Immature natural killer cell (primary cell): ENCODE data around the gene RAP2A. TPM values are rescaled to one million over a fixed set of nuclear protein-coding genes. Genes with fewer than 3 reads are reported as not detected.

Source experiments
- DNase-seq, 3 donors: peaks; one replicate each; pipeline ENCODE4 v3.0.0; 2022; ENCODE audit warnings: mixed read lengths in 1 of 3
- H3K27ac Mint-ChIP-seq, 6 donors: one replicate each; pipeline ENCODE4 v1.8.0; 2020; ENCODE audit warnings: mixed read lengths in 6 of 6, mild to moderate bottlenecking in 5 of 6, inconsistent platforms in 4 of 6, moderate library complexity in 3 of 6
- H3K27me3 Mint-ChIP-seq, 3 donors: one replicate each; pipeline ENCODE4 v1.8.0; 2020 to 2021; ENCODE audit warnings: low read depth in 3 of 3, mild to moderate bottlenecking in 3 of 3, mixed read lengths in 3 of 3, moderate library complexity in 3 of 3, inconsistent platforms in 1 of 3
- H3K36me3 Mint-ChIP-seq, 3 donors: one replicate each; pipeline ENCODE4 v1.8.0; 2020; ENCODE audit warnings: mixed read lengths in 3 of 3, inconsistent platforms in 2 of 3, mild to moderate bottlenecking in 2 of 3
- H3K4me1 Mint-ChIP-seq, 2 donors: one replicate each; pipeline ENCODE4 v1.8.0; 2020; ENCODE audit warnings: inconsistent platforms in 2 of 2, mild to moderate bottlenecking in 2 of 2, mixed read lengths in 2 of 2, moderate library complexity in 1 of 2
- H3K4me3 Mint-ChIP-seq, 5 donors: one replicate each; pipeline ENCODE4 v1.8.0; 2020; ENCODE audit warnings: mild to moderate bottlenecking in 5 of 5, mixed read lengths in 5 of 5, inconsistent platforms in 3 of 5, moderate library complexity in 3 of 5
- H3K9me3 Mint-ChIP-seq, 6 donors: one replicate each; pipeline ENCODE4 v1.8.0; 2020; ENCODE audit warnings: mild to moderate bottlenecking in 6 of 6, mixed read lengths in 6 of 6, inconsistent platforms in 4 of 6, moderate library complexity in 3 of 6
- polyA plus RNA-seq, 3 donors: library from polyadenylated mRNA; unstranded; fragments of 300-500 nt; fragmentation: Illumina TruSeq; gene quantifications; one replicate each; pipeline ENCODE4 v1.2.3, GENCODE V29; 2021

RAP2A gene
- polyA plus RNA-seq, 3 donors from 2014 or later, result 2.8 to 5.6 (median 5.5) TPM

GRCh38 chr13:97498419-97498818 is 64.5 kb downstream of the RAP2A start:
- no peak overlapping the region for H3K27ac Mint-ChIP-seq
- no peaks in the 10 kb centered on the region for H3K36me3 Mint-ChIP-seq
- no peak for DNase-seq
- H3K4me3 Mint-ChIP-seq, result no peak overlapping the region
- H3K4me1 Mint-ChIP-seq, result no peaks in the 10 kb centered on the region
- peaks cover 0 to 4% (median 0%) of the 10 kb centered on the region in 6 donors for H3K9me3 Mint-ChIP-seq
- peaks cover 0 to 7% (median 2%) of the 10 kb centered on the region in 3 donors for H3K27me3 Mint-ChIP-seq

- Mint-ChIP-seq H3K4me1 (no peaks in the 10 kb centered on the region), H3K9me3 (peaks cover 0 to 2% (median 0%) of the 10 kb centered on the region in 6 donors), H3K27ac (no peak overlapping the region), H3K4me3 (no peak overlapping the region), H3K27me3 (peaks cover 1 to 10% (median 2%) of the 10 kb centered on the region in 3 donors), H3K36me3 (no peaks in the 10 kb centered on the region)
- no peak for DNase-seq
These were observed 65.2 kb downstream of the RAP2A start for GRCh38 chr13:97499181-97499580.

DNA sequence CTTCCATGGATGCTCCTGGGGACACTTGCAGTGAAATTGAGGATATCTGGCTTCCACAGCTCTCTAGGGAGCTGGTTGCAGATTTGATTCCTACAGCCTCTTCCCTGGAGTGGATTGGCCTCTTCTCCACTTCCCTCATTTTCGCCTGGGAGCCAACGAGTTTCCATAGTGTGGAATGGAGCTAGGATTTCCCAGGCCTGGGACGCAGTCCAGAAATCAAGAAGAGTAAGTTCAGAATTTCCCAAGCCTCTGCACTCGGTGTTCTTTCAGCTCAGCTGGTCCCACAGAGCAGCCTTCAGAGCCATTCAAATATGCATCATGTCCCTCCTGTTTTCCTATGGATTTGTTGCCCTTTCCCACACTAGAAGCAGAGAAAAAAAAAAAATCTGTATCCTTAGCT is 68.2 kb downstream of the RAP2A start:
- Mint-ChIP-seq H3K4me3 (no peak overlapping the region), H3K9me3 (peaks cover 0 to 2% (median 0%) of the 10 kb centered on the region in 6 donors), H3K27me3 (peaks cover 2 to 6% (median 2%) of the 10 kb centered on the region in 3 donors), H3K27ac (no peak overlapping the region), H3K36me3 (no peaks in the 10 kb centered on the region), H3K4me1 (no peaks in the 10 kb centered on the region)
- DNase-seq, result no peak

DNA sequence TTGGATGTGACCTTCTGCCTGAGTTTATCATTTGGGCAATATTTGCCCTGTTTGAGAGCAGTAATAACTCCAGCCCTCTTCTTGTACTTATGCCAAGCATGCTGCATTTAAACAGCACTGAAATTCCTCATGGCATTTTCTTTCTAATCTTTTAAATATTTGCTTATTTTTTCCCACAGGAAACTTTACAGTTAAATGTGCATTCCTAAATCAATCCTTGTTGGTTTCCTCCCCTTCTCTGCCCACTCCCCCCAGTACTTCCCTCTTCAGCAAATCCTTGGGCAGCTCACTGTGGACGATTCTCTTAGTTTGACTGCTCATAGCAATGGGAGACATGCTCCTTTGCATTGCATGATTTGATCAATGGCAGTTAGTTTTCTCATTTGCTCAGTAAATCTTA is 68.7 kb downstream of the RAP2A start:
- Mint-ChIP-seq H3K27ac (no peak overlapping the region), H3K4me1 (no peaks in the 10 kb centered on the region), H3K4me3 (no peak overlapping the region), H3K27me3 (peaks cover 2 to 6% (median 2%) of the 10 kb centered on the region in 3 donors), H3K9me3 (peaks cover 0 to 2% (median 0%) of the 10 kb centered on the region in 6 donors), H3K36me3 (no peaks in the 10 kb centered on the region)
- no peak for DNase-seq

DNA sequence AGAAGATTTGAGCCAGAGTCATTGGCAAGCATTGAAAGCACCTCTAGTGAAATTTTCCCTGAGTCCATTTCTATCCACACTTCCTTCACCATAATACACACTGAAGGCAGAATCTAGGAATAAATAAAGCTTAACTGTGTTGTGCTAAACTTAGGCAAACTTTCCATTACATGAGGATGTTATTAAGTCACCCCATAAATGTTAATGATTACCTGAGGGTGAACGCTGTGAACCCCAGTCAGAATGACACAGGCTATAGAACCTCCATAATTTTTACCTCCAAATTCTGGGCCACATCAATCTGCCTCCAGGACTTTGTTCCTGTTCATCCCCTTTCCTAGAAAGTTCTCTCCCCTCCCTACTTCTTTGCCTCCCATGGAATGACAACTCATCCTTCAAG is 71.0 kb downstream of the RAP2A start:
- DNase-seq, result no peak
- no peaks in the 10 kb centered on the region for H3K36me3 Mint-ChIP-seq
- H3K4me3 Mint-ChIP-seq, result no peak overlapping the region
- no peaks in the 10 kb centered on the region for H3K4me1 Mint-ChIP-seq
- peaks cover 0 to 2% (median 0%) of the 10 kb centered on the region in 6 donors for H3K9me3 Mint-ChIP-seq
- peaks cover 1 to 5% (median 2%) of the 10 kb centered on the region in 3 donors for H3K27me3 Mint-ChIP-seq
- no peak overlapping the region for H3K27ac Mint-ChIP-seq

DNA sequence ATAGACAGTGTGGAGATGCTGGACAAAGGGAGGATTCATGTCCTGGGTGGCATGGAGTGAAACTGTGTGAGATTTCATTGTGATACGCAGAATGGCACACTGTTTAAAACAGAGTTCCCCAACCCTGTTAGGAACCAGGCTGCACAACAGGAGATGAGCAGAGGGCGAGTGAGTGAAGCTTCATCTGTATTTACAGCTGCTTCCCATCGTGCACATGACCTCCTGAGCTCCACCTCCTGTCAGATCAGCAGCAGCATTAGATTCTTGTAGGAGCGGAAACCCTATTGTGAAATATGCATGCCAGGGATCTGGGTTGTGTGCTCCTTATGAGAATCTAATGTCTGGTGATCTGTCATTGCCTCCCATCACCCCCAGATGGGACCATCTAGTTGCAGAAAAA is 72.5 kb downstream of the RAP2A start:
- DNase-seq, result no peak
- H3K36me3 Mint-ChIP-seq, result no peaks in the 10 kb centered on the region

DNA sequence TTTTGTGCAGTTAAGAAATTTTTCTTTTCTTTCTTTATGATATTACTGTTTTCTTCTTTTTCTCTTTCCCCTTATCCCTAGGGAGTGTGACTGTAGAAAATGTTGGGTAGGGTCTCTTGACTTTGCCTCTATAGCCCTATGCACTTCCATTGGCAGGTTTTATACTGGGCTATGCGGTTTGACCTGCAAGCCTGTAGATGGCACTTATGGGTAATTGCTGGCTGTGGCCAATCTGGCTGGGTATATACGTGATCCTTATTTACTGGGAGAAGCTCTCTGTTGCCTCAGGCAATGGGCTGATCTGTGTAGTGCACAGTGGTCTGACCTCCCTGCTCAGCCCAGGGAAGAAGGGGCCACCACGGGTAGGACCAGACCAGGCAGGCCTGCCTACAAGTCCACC is 78.8 kb downstream of the RAP2A start:
- no peak overlapping the region for H3K27ac Mint-ChIP-seq
- H3K9me3 Mint-ChIP-seq, result peaks cover 0 to 17% (median 4%) of the 10 kb centered on the region in 6 donors
- H3K36me3 Mint-ChIP-seq, result peaks cover 0 to 8% (median 0%) of the 10 kb centered on the region in 3 donors
- peaks cover 1 to 7% (median 4%) of the 10 kb centered on the region in 3 donors for H3K27me3 Mint-ChIP-seq
- H3K4me3 Mint-ChIP-seq, result no peak overlapping the region
- no peak for DNase-seq
- H3K4me1 Mint-ChIP-seq, result no peaks in the 10 kb centered on the region

More for the DNA sequence above, 72.5 kb downstream of the RAP2A start:
- no peak overlapping the region for H3K4me3 Mint-ChIP-seq
- H3K27ac Mint-ChIP-seq, result no peak overlapping the region
- H3K9me3 Mint-ChIP-seq, result peaks cover 0 to 4% (median under 1%) of the 10 kb centered on the region in 6 donors
- H3K27me3 Mint-ChIP-seq, result peaks cover 1 to 8% (median 2%) of the 10 kb centered on the region in 3 donors
- no peaks in the 10 kb centered on the region for H3K4me1 Mint-ChIP-seq

DNA sequence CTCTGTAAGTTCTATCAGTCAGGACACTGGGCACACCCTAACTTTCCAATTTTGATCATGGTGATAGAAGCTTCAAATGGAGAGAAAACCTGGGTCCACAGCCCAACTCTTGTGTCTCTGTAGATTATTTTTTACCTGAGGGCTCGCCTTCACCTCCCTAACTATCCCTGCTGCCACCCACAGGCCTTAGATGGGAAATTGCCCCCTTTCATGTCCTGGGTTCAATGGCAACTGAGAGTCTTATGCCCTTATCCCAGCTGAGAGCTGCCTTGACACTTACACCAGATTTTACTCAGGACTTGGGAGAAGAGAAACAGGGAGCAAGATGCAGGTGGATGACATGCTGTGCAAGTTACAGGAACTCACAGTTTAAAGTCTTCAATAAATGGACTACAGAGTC is 81.7 kb downstream of the RAP2A start:
- Mint-ChIP-seq H3K27ac (no peak overlapping the region), H3K36me3 (peaks cover 0 to 8% (median 0%) of the 10 kb centered on the region in 3 donors), H3K4me3 (no peak overlapping the region), H3K9me3 (peaks cover 1 to 17% (median 4%) of the 10 kb centered on the region in 6 donors), H3K27me3 (peaks cover 0 to 6% (median 5%) of the 10 kb centered on the region in 3 donors), H3K4me1 (no peaks in the 10 kb centered on the region)
- DNase-seq, result no peak

- Mint-ChIP-seq H3K4me3 (no peak overlapping the region), H3K9me3 (peaks cover 0 to 1% (median 0%) of the 10 kb centered on the region in 6 donors), H3K36me3 (no peaks in the 10 kb centered on the region), H3K27ac (no peak overlapping the region), H3K27me3 (peaks cover 0 to 3% (median 3%) of the 10 kb centered on the region in 3 donors), H3K4me1 (no peaks in the 10 kb centered on the region)
- DNase-seq, result no peak
These were observed 84.0 kb downstream of the RAP2A start for GRCh38 chr13:97517967-97518366.

Other genes starting within 250 kb of the RAP2A start
- 10 to 100 TPM; 11.7 to 19.4 (median 18.6) TPM for gene MBNL2, start 211.8 kb upstream of the RAP2A start, polyA plus RNA-seq